OCI-LY3 (cell line): ENCODE data around the gene RGL1.

Experiments
- H2AFZ ChIP-seq: fragments of 200-600, 300-600 bp; shearing (Covaris generic); 2 replicates; pipeline ENCODE4 v1.6.0; 2014; ENCODE audit warnings: antibody characterized with exemption, low read depth, low read length
- H3K27ac ChIP-seq: fragments of 200-600, 300-600 bp; sonication (generic); 2 replicates; pipeline ENCODE4 v1.5.1; 2014; ENCODE audit warnings: mild to moderate bottlenecking, low read length, moderate library complexity, mixed read lengths
- H3K27me3 ChIP-seq: fragments of 200-600, 300-600 bp; sonication (generic); 2 replicates; pipeline ENCODE4 v1.6.1; 2014; ENCODE audit warnings: low read depth, low read length, mixed read lengths
- H3K36me3 ChIP-seq: fragments of 200-600, 300-600 bp; sonication (generic); replicated peaks from 2 replicates; pipeline ENCODE3; 2014; ENCODE audit warnings: low read depth, low read length, mixed read lengths
- H3K4me1 ChIP-seq: fragments of 300-600, 200-600 bp; sonication (generic); 2 replicates; pipeline ENCODE4 v1.6.1; 2014; ENCODE audit warnings: low read length, mixed read lengths
- H3K4me2 ChIP-seq: fragments of 200-600, 300-600 bp; sonication (generic); 2 replicates; pipeline ENCODE4 v1.6.1; 2014; ENCODE audit warnings: low read length, mixed read lengths
- H3K4me3 ChIP-seq: fragments of 300-600, 200-600 bp; sonication (generic); 2 replicates; pipeline ENCODE4 v1.5.1; 2014; ENCODE audit warnings: antibody characterized with exemption, mild to moderate bottlenecking, low read length, moderate library complexity
- H3K79me2 ChIP-seq: fragments of 300-600, 200-600 bp; shearing (Covaris generic); 2 replicates; pipeline ENCODE4 v1.6.1; 2014; ENCODE audit warnings: mild to moderate bottlenecking, low read length, mixed read lengths
- H3K9ac ChIP-seq: fragments of 300-600, 200-600 bp; shearing (Covaris generic); 2 replicates; pipeline ENCODE4 v1.6.0; 2014; ENCODE audit warnings: mild to moderate bottlenecking, low read length, moderate library complexity
- H3K9me3 ChIP-seq: fragments of 200-600, 300-600 bp; shearing (Covaris generic); 2 replicates; pipeline ENCODE4 v1.6.1; 2014; ENCODE audit warnings: low read length, mixed read lengths; ENCODE audit not compliant: insufficient read depth
- H4K20me1 ChIP-seq: fragments of 200-600, 300-600 bp; sonication (generic); 2 replicates; pipeline ENCODE4 v1.6.1; 2016; ENCODE audit warnings: low read length, mixed read lengths; ENCODE audit not compliant: insufficient read depth
- CTCF ChIP-seq: fragments of 200-600, 300-600 bp; sonication (generic); IDR thresholded peaks from 2 replicates; pipeline ENCODE4 v1.5.1; 2014; ENCODE audit warnings: antibody characterized with exemption, low read length, low read depth
- EZH2phosphoT487 ChIP-seq: fragments of 200-600 bp; shearing (Covaris generic); IDR thresholded peaks from 2 replicates; pipeline ENCODE4 v1.6.1; 2018; ENCODE audit warnings: antibody characterized with exemption, mixed run types, low read depth

RGL1 gene

GRCh38 chr1:183804916-183805841 is at the start of gene RGL1:
Gene RGL1 (plus strand): TSS chr1:183805120. CDS start chr1:183805298, 178 bp downstream.
- Histone ChIP-seq H4K20me1 (no peaks in the 10 kb centered on the region), H3K9me3 (peaks cover 11% of the 10 kb centered on the region; the same call in 1 of the 2 replicates), H3K36me3 (no peaks in the 10 kb centered on the region), H3K27me3 (peaks cover 4% of the 10 kb centered on the region; the same call in 1 of the 2 replicates), H2AFZ (peak within 1 kb of the TSS; percentile 3; the same call in 1 of the 2 replicates), H3K4me3 (peak within 1 kb of the TSS; percentile 73), H3K9ac (peak within 1 kb of the TSS; percentile 7; the same call in 1 of the 2 replicates), H3K27ac (no peak within 1 kb of the TSS), H3K79me2 (no peaks in the 10 kb centered on the region), H3K4me1 (peaks cover 16% of the 10 kb centered on the region), H3K4me2 (peak within 1 kb of the TSS; percentile 78)
- TF ChIP-seq CTCF: no peak
- TF ChIP-seq EZH2phosphoT487: no peak

- no peaks in the 10 kb centered on the region for H3K36me3 ChIP-seq
- no peak overlapping the region for H3K9ac ChIP-seq
- TF ChIP-seq EZH2phosphoT487 (no peak), CTCF (no peak)
- no peak overlapping the region for H2AFZ ChIP-seq
- no peak overlapping the region for H3K27ac ChIP-seq
- no peaks in the 10 kb centered on the region for H4K20me1 ChIP-seq
- H3K4me1 ChIP-seq: no peaks in the 10 kb centered on the region
- no peak overlapping the region for H3K4me3 ChIP-seq
- no peaks in the 10 kb centered on the region for H3K9me3 ChIP-seq
- H3K4me2 ChIP-seq: no peak overlapping the region
- no peaks in the 10 kb centered on the region for H3K79me2 ChIP-seq
- H3K27me3 ChIP-seq: no peaks in the 10 kb centered on the region
These were observed 48.6 kb upstream of the RGL1 start for GRCh38 chr1:183756326-183756725.

- no peak for TF ChIP-seq CTCF
- no peak for TF ChIP-seq EZH2phosphoT487
- no peak overlapping the region for H3K4me3 ChIP-seq
- no peak overlapping the region for H3K27ac ChIP-seq
- no peaks in the 10 kb centered on the region for H3K4me1 ChIP-seq
- no peak overlapping the region for H3K9ac ChIP-seq
- H3K27me3 ChIP-seq: no peaks in the 10 kb centered on the region
- H3K4me2 ChIP-seq: no peak overlapping the region
- H3K36me3 ChIP-seq: no peaks in the 10 kb centered on the region
- H4K20me1 ChIP-seq: no peaks in the 10 kb centered on the region
- H2AFZ ChIP-seq: no peak overlapping the region
- H3K9me3 ChIP-seq: no peaks in the 10 kb centered on the region
- H3K79me2 ChIP-seq: no peaks in the 10 kb centered on the region
These were observed 47.9 kb upstream of the RGL1 start for GRCh38 chr1:183757061-183757460.

- Histone ChIP-seq H3K9me3 (0 out of 2 replicates have a peak, but pooled peaks cover 5% of the 10 kb centered on the region), H3K9ac (no peak overlapping the region), H4K20me1 (no peaks in the 10 kb centered on the region), H3K36me3 (peaks cover 5% of the 10 kb centered on the region), H3K27ac (no peak overlapping the region), H3K79me2 (no peaks in the 10 kb centered on the region), H3K27me3 (no peaks in the 10 kb centered on the region), H3K4me2 (no peak overlapping the region), H3K4me3 (no peak overlapping the region), H2AFZ (no peak overlapping the region), H3K4me1 (no peaks in the 10 kb centered on the region)
- TF ChIP-seq CTCF (no peak), EZH2phosphoT487 (no peak)
These were observed 46.0 kb upstream of the RGL1 start for GRCh38 chr1:183758913-183759312.
